Smooth muscle cell of trachea (primary cell): Measurements from ENCODE around the gene ESPN. TPM values are rescaled to one million over a fixed set of nuclear protein-coding genes. Genes with fewer than 3 reads are reported as not detected.

Experiments
- total RNA-seq: library from RNA; depleted of rRNA; stranded (reverse); fragments of >200 nt; gene quantifications from 2 replicates; pipeline ENCODE4 v1.2.1, GENCODE V29; 2014

Gene ESPN
- total RNA-seq: under 0.01 and 0.44 TPM in 2 replicates

GRCh38 chr1:6424619-6425593 is at the start of gene ESPN:
Gene ESPN, plus strand, starts transcription at chr1:6424776. Its CDS starts 180 bp downstream, at chr1:6424956.

GRCh38 chr1:6393400-6394187 is 31.0 kb upstream of the ESPN start, which contains the start of gene ACOT7:
Gene ACOT7, minus strand, starts transcription at chr1:6393767. Its CDS starts 368 bp downstream, at chr1:6393399.

GRCh38 chr1:6419804-6420453 is 4.6 kb upstream of the ESPN start, which contains the start of gene HES2:
Gene HES2, minus strand, starts transcription at chr1:6419919. Its CDS starts 99 bp downstream, at chr1:6419820.

GRCh38 chr1:6466023-6466422 is 41.4 kb downstream of the ESPN start, which contains the start of gene TNFRSF25:
Gene TNFRSF25, minus strand, starts transcription at chr1:6466173. Its CDS starts 66 bp downstream, at chr1:6466107.

GRCh38 chr1:6491480-6491962 is 66.9 kb downstream of the ESPN start, which contains the start of gene PLEKHG5:
Gene PLEKHG5, minus strand, starts transcription at chr1:6491667. Its CDS starts 14,096 bp downstream, at chr1:6477571.

Other genes with a start within 250 kb of the ESPN start
- under 0.01 and 0.15 TPM in 2 replicates for gene CHD5, start 244.5 kb upstream of the ESPN start, total RNA-seq
- 130 and 139 TPM in 2 replicates for gene RPL22, start 225.2 kb upstream of the ESPN start, total RNA-seq
- gene RNF207, start 218.7 kb upstream of the ESPN start, total RNA-seq: 6.8 and 17.5 TPM in 2 replicates
- 86.5 and 89.5 TPM in 2 replicates for gene ICMT, start 188.8 kb upstream of the ESPN start, total RNA-seq
- not detected in 2 replicates for gene HES3, start 180.6 kb upstream of the ESPN start, total RNA-seq
- 6.4 and 26.5 TPM in 2 replicates for gene GPR153, start 163.7 kb upstream of the ESPN start, total RNA-seq
- gene ACOT7, start 31.0 kb upstream of the ESPN start, total RNA-seq: 31.8 and 37.4 TPM in 2 replicates
- 0.15 and 1.3 TPM in 2 replicates for gene HES2, start 4.9 kb upstream of the ESPN start, total RNA-seq
- 1.0 and 4.5 TPM in 2 replicates for gene TNFRSF25, start 41.4 kb downstream of the ESPN start, total RNA-seq
- 4.4 and 10.3 TPM in 2 replicates for gene PLEKHG5, start 66.9 kb downstream of the ESPN start, total RNA-seq
- 21.1 and 24.1 TPM in 2 replicates for gene NOL9, start 129.7 kb downstream of the ESPN start, total RNA-seq
- under 0.01 TPM in 1 of 2 replicates, not detected in the other for gene TAS1R1, start 130.5 kb downstream of the ESPN start, total RNA-seq
- gene ZBTB48, start 155.2 kb downstream of the ESPN start, total RNA-seq: 14.8 and 19.4 TPM in 2 replicates
- 47.1 and 106 TPM in 2 replicates for gene KLHL21, start 178.1 kb downstream of the ESPN start, total RNA-seq
- 12.6 and 17.0 TPM in 2 replicates for gene PHF13, start 189.0 kb downstream of the ESPN start, total RNA-seq
- 25.5 and 32.7 TPM in 2 replicates for gene THAP3, start 200.1 kb downstream of the ESPN start, total RNA-seq